ENCODE data around the gene MT1X.
"Not testable (repeated sequence)": the region's sequence is repeated elsewhere in the genome, so short reads cannot be mapped to it uniquely, and the experiment has no call there.

The MT1X gene

DNA sequence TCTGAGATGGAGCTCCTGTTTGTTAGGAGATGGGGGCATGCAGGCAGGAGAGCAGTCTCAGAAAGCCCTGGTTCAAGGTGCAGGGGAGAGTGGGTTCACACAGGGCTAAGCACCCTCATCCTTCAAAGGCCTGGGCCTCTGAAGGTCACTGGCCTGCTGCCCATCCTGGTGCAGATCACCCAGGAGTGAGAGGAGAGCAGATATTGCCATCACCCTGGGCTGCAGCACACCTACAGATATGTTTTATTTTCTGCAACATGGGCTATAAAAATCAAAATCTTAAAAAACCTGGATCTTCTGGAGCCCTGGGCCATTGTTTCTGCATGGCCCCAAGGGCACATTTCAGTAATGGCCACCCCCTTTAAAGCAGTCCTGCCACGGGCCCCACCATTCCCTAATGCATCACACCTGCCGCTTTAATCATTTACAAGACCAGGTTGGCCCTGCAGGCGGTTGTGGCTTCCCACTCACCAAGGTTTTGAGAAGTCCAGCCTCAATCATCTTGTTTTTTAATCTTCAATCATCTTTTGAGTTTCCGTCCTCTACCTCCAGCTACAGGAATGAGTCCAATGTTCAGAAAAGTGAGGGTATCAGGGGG, 27.3 kb downstream of the MT1X start:
- TF ChIP-seq, protein P1, sequence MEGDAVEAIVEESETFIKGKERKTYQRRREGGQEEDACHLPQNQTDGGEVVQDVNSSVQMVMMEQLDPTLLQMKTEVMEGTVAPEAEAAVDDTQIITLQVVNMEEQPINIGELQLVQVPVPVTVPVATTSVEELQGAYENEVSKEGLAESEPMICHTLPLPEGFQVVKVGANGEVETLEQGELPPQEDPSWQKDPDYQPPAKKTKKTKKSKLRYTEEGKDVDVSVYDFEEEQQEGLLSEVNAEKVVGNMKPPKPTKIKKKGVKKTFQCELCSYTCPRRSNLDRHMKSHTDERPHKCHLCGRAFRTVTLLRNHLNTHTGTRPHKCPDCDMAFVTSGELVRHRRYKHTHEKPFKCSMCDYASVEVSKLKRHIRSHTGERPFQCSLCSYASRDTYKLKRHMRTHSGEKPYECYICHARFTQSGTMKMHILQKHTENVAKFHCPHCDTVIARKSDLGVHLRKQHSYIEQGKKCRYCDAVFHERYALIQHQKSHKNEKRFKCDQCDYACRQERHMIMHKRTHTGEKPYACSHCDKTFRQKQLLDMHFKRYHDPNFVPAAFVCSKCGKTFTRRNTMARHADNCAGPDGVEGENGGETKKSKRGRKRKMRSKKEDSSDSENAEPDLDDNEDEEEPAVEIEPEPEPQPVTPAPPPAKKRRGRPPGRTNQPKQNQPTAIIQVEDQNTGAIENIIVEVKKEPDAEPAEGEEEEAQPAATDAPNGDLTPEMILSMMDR (IDR thresholded peaks at IDR 0.05; ENCODE audit: low read depth, low read length): no peak

DNA sequence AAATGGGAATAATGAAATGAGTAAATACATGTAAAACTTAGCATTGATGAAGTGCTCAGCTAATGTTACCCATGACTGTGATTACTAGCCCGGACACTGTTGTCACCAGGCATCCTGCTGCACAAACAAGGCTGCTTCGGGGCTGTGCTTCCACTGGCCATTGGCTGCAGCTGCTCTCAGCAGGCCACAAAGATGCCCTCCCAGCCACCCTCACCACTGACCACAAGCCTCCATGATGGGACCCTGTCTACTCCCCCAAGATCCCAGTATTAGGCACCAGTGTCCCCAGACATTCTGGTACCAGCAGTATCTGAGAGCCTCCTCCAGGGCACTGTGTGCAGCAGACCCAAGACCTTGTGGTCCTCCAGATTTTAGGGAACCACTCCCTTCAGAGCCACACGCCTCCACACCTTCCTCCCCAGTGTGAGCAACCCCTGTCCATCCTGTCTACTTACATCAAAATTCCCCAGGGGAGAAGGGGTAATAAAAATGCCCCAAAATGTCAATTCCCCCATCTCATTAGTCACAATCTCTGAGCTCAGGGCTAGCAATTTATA, 28.0 kb downstream of the MT1X start:
- TF ChIP-seq, protein P1 (IDR thresholded peaks at IDR 0.05; ENCODE audit: low read depth, low read length): no peak
- DNase-seq (ENCODE audit: extremely low read depth, low read depth): no peak

More for the DNA sequence above, 27.3 kb downstream of the MT1X start:
- DNase-seq (ENCODE audit: extremely low read depth, low read depth): no peak

DNA sequence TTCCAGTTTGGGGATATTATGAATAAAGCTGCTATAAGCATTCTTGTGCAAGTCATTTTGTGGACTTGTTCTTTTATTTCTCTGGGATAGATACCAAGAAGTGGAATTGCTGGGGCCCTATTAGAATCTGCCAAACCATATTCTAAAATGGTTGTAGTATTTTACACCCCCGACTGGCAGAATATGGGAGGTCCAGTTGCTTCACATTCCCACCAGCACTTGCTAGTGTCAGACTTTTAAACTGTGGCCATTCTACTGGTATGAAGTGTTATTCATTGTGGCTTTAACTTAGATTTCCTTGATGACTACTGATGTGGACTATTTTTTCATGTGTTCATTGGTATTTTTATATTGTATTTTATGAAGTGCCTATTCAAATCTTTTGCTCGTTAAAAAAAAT, 29.6 kb downstream of the MT1X start:
- DNase-seq (ENCODE audit: extremely low read depth, low read depth): no peak
- TF ChIP-seq, protein P1 (IDR thresholded peaks at IDR 0.05; ENCODE audit: low read depth, low read length): no peak

DNA sequence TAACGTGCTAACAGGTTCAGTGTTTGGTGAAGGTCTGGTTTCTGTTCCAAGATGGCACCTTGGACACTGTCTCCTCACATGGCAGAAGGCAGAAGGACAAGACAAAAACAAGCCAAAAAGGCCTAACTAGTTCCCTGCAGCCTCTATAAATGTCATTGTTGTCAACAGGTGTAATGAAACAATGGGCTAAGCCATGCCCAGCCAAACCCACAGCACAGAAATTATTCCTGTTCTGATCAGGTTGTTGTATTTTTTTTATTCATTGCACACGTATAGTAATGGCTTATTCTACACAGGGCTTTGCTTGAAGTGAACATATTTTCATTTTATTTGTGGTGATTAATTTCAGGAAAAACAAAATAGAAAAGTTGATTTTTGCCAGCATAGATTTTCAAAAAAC, 31.5 kb downstream of the MT1X start:
- TF ChIP-seq, protein P1 (IDR thresholded peaks at IDR 0.05; ENCODE audit: low read depth, low read length): no peak
- DNase-seq (ENCODE audit: extremely low read depth, low read depth): no peak

DNA sequence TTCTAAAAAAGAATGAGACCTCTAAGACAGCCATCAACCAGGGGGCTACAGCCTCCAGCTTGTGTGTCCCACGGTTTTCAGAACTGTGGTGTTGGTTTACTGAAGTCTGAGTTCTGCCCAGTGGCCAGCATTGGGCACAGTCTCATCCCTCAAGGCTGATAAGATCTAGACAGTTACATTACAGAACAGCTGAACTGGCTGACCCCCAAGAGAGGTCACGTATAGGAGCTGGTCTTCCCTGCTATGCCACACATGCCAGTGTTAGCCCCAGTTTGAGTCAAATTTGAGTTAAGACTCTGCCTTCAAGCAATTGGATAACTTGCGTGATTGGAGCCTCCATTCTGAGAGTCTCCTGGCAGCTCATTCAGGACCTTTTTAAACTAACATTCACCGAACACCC, 32.9 kb downstream of the MT1X start:
- no peak for DNase-seq (ENCODE audit: extremely low read depth, low read depth)

DNA sequence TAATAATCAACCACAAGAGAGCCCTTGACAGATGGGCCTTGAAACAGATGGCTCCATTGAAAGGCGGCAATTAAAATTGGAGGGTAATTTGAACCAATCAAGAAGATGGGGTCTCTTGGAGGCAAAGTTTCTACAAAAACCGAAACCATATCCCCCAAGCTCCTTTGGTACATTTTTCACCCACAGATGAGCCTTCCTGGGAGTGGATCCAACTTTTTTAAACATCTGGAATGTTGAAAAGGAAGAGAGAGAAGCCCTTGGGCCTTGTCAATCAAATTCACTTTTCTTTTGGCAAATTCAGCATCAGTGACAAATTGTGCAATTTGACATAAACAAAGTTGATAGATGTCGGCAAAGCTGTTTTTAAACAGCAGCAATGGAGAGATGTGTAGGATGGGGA, 34.5 kb downstream of the MT1X start:
- TF ChIP-seq, protein P1 (IDR thresholded peaks at IDR 0.05; ENCODE audit: low read depth, low read length): no peak
- no peak for DNase-seq (ENCODE audit: extremely low read depth, low read depth)

More for the DNA sequence above, 32.9 kb downstream of the MT1X start:
- TF ChIP-seq, protein P1 (IDR thresholded peaks at IDR 0.05; ENCODE audit: low read depth, low read length): no peak

DNA sequence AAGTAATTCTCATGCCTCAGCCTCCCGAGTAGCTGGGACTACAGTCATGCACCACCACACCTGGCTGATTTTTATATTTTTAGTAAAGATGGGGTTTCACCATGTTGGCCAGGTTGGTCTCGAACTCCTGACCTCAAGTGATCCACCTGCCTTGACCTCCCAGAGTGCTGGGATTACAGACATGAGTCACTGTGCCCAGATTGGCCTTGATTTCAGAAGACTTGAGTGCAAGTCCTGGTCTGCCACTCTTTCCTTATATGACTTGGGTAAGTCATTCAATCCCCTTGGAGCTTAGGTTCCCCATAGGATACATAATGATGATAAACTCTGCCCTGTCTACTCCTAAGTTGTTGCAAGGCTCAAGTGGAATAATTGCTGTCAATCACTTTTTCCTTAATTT, 35.3 kb downstream of the MT1X start:
- not testable (repeated sequence) for DNase-seq (ENCODE audit: extremely low read depth, low read depth)
